Measurements from ENCODE around the gene TMPRSS11F. TPM values are rescaled to one million over a fixed set of nuclear protein-coding genes. Genes with fewer than 3 reads are reported as not detected.

TMPRSS11F gene
- total RNA-seq, 4 donors from 2014 or later = not detected

DNA sequence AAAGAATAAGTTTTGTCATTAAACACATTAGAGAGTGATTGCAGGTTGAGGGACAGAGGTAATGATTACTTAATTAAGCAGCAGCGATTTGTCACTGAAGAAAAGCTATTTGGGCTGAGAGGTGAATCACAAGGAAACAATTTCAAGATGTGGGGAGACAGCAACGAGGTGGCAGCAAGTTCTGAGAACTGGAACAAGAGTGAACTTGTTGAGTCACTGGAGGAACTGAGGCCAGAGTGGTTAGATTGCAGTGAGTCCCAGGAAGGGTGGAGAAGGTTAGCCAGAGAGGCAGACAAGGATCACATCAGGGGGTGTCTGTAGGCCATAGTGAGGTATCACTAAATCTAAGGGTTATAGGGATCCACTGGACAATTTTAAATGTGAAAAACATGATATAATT lies 108.5 kb downstream of the TMPRSS11F start:
- TF ChIP-seq, protein P1, sequence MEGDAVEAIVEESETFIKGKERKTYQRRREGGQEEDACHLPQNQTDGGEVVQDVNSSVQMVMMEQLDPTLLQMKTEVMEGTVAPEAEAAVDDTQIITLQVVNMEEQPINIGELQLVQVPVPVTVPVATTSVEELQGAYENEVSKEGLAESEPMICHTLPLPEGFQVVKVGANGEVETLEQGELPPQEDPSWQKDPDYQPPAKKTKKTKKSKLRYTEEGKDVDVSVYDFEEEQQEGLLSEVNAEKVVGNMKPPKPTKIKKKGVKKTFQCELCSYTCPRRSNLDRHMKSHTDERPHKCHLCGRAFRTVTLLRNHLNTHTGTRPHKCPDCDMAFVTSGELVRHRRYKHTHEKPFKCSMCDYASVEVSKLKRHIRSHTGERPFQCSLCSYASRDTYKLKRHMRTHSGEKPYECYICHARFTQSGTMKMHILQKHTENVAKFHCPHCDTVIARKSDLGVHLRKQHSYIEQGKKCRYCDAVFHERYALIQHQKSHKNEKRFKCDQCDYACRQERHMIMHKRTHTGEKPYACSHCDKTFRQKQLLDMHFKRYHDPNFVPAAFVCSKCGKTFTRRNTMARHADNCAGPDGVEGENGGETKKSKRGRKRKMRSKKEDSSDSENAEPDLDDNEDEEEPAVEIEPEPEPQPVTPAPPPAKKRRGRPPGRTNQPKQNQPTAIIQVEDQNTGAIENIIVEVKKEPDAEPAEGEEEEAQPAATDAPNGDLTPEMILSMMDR (IDR thresholded peaks at IDR 0.05 in 4 of 5, conservative IDR thresholded peaks at IDR 0.05 in 1 of 5) = no peak
- no peak for TF ChIP-seq POLR2A (IDR thresholded peaks at IDR 0.05)
- DNase-seq = no peak
- H3K36me3 ChIP-seq = no peaks in the 10 kb centered on the region
- H3K4me3 ChIP-seq = no peak overlapping the region
- no peak for ATAC-seq
- no peak overlapping the region for H3K27ac ChIP-seq
- H3K4me1 ChIP-seq = no peaks in the 10 kb centered on the region
- no peaks in the 10 kb centered on the region for H3K27me3 ChIP-seq
- no peaks in the 10 kb centered on the region for H3K9me3 ChIP-seq
- intact Hi-C loops (cut with DNase I; ENCODE audit: low total_unique reads) = no loop called here
- in situ Hi-C loops (cut with MboI; ENCODE audit: low sequenced_read_pairs in 4 of 4) = no loop called here

GRCh38 chr4:68011684-68012083 lies 118.0 kb downstream of the TMPRSS11F start:
- H3K9me3 ChIP-seq = no peaks in the 10 kb centered on the region
- no peaks in the 10 kb centered on the region for H3K36me3 ChIP-seq
- DNase-seq (no peak), ATAC-seq (no peak)
- H3K4me3 ChIP-seq = no peak overlapping the region
- intact Hi-C loops (cut with DNase I; ENCODE audit: low total_unique reads) (no loop called here), in situ Hi-C loops (cut with MboI; ENCODE audit: low sequenced_read_pairs in 4 of 4) (no loop called here)
- no peaks in the 10 kb centered on the region for H3K27me3 ChIP-seq
- TF ChIP-seq, protein P1 (IDR thresholded peaks at IDR 0.05 in 4 of 5, conservative IDR thresholded peaks at IDR 0.05 in 1 of 5) = no peak
- TF ChIP-seq POLR2A (IDR thresholded peaks at IDR 0.05) = no peak
- H3K4me1 ChIP-seq = no peaks in the 10 kb centered on the region
- no peak overlapping the region for H3K27ac ChIP-seq

Other genes with a start within 250 kb of the TMPRSS11F start
- gene TMPRSS11D, start 245.9 kb downstream of the TMPRSS11F start, total RNA-seq = not detected
- not detected for gene TMPRSS11A, start 166.4 kb downstream of the TMPRSS11F start, total RNA-seq
- gene TMPRSS11B, start 115.8 kb upstream of the TMPRSS11F start, total RNA-seq = not detected
- 10 to 100 TPM; 28.0 to 73.1 (median 34.9) TPM for gene YTHDC1, start 220.2 kb upstream of the TMPRSS11F start, total RNA-seq